WTC11 (cell line): ENCODE results near the gene CDC6. TPM values are rescaled to one million over a fixed set of nuclear protein-coding genes. Genes with fewer than 3 reads are reported as not detected.

Experiments used
- ATAC-seq: fragments of 200-7000 bp; cut with Tn5 transposase; 2 replicates; pipeline ENCODE4 v1.10.0; 2021; ENCODE audit warnings: mild to moderate bottlenecking, moderate library complexity
- CTCF ChIA-PET: fragments of 300-600 bp; sonication (Branson Sonifier 250); formaldehyde crosslinking; loops from one replicate; lab custom pipeline; 2021; ENCODE audit warnings: antibody characterized with exemption; lab: Charles Lee
- POLR2A ChIA-PET: fragments of 350-600 bp; sonication (Branson Sonifier 250); formaldehyde crosslinking; loops from one replicate; lab custom pipeline; 2021; ENCODE audit warnings: antibody characterized with exemption; lab: Charles Lee
- DNase-seq: peaks from one replicate; pipeline ENCODE4 v3.0.0; 2021; ENCODE audit warnings: low spot score
- H3K27ac Mint-ChIP-seq: 2 replicates; pipeline ENCODE4 v1.8.0; 2021; ENCODE audit warnings: mixed read lengths
- H3K27me3 Mint-ChIP-seq: 2 replicates; pipeline ENCODE4 v1.8.0; 2021; ENCODE audit warnings: low read depth, mild to moderate bottlenecking, moderate library complexity, mixed read lengths
- H3K36me3 Mint-ChIP-seq: 2 replicates; pipeline ENCODE4 v1.8.0; 2021; ENCODE audit warnings: mixed read lengths
- H3K4me1 Mint-ChIP-seq: 2 replicates; pipeline ENCODE4 v1.8.0; 2022; ENCODE audit warnings: mixed read lengths
- H3K4me3 Mint-ChIP-seq: 2 replicates; pipeline ENCODE4 v1.8.0; 2021; ENCODE audit warnings: mild to moderate bottlenecking, moderate library complexity, mixed read lengths
- H3K9me3 Mint-ChIP-seq: 2 replicates; pipeline ENCODE4 v1.8.0; 2021; ENCODE audit warnings: mixed read lengths
- CREB1 ChIP-seq: sonication (generic); formaldehyde crosslinking; IDR thresholded peaks from 2 replicates; pipeline ENCODE4 v1.8.0; 2023; ENCODE audit warnings: mild to moderate bottlenecking, missing genetic modification reagents
- MXD4 ChIP-seq: fragments of 250-450 bp; sonication (Bioruptor Pico); IDR thresholded peaks from 2 replicates; pipeline ENCODE4 v1.8.0; 2021; ENCODE audit warnings: mild to moderate bottlenecking, moderate library complexity, borderline replicate concordance
- NFATC4 ChIP-seq: fragments of 250-450 bp; sonication (Bioruptor Pico); IDR thresholded peaks from 2 replicates; pipeline ENCODE4 v1.9.0; 2021; ENCODE audit warnings: mild to moderate bottlenecking
- NFYB ChIP-seq: sonication (generic); formaldehyde crosslinking; conservative IDR thresholded peaks from 2 replicates; pipeline ENCODE4 v1.8.0; 2022; ENCODE audit warnings: low read depth, missing genetic modification reagents
- NR1H2 ChIP-seq: sonication (generic); formaldehyde crosslinking; IDR thresholded peaks from 2 replicates; pipeline ENCODE4 v1.9.0; 2021; ENCODE audit warnings: mild to moderate bottlenecking, moderate library complexity, missing genetic modification reagents
- NR3C1 ChIP-seq: sonication (generic); formaldehyde crosslinking; conservative IDR thresholded peaks from 2 replicates; pipeline ENCODE4 v1.8.1; 2023; ENCODE audit warnings: low read depth, mild to moderate bottlenecking, missing genetic modification reagents
- SOX15 ChIP-seq: fragments of 250-450 bp; sonication (Bioruptor Pico); IDR thresholded peaks from 2 replicates; pipeline ENCODE4 v1.9.0; 2021; ENCODE audit warnings: mild to moderate bottlenecking
- SP1 ChIP-seq: sonication (generic); formaldehyde crosslinking; conservative IDR thresholded peaks from 2 replicates; pipeline ENCODE4 v1.8.1; 2022; ENCODE audit warnings: missing genetic modification reagents
- ZNF396 ChIP-seq: fragments of 250-450 bp; sonication (Bioruptor Pico); IDR thresholded peaks from 2 replicates; pipeline ENCODE4 v1.8.0; 2021; ENCODE audit warnings: mild to moderate bottlenecking, moderate library complexity, borderline replicate concordance
- ZNF671 ChIP-seq: fragments of 250-450 bp; sonication (Bioruptor Pico); IDR thresholded peaks from 2 replicates; pipeline ENCODE4 v1.8.0; 2021; ENCODE audit warnings: mild to moderate bottlenecking
- total RNA-seq: library from RNA; stranded (reverse); gene quantifications from 3 replicates; pipeline ENCODE4 v1.2.3, GENCODE V29; 2021
- TF ChIP-seq, protein P1 (sequence below): sonication (generic); formaldehyde crosslinking; IDR thresholded peaks from 2 replicates; pipeline ENCODE4 v1.8.1; 2023; ENCODE audit warnings: mild to moderate bottlenecking, missing genetic modification reagents, moderate library complexity
- TF ChIP-seq, protein P2 (sequence below): sonication (generic); formaldehyde crosslinking; IDR thresholded peaks from 2 replicates; pipeline ENCODE4 v1.8.1; 2023; ENCODE audit warnings: mild to moderate bottlenecking, missing genetic modification reagents
- TF ChIP-seq, protein P3 (sequence below): fragments of 250-450 bp; sonication (Bioruptor Pico); IDR thresholded peaks from 2 replicates; pipeline ENCODE4 v1.9.0; 2021; ENCODE audit warnings: mild to moderate bottlenecking, borderline replicate concordance
- TF ChIP-seq, protein P4 (sequence below): sonication (generic); formaldehyde crosslinking; IDR thresholded peaks from 2 replicates; pipeline ENCODE4 v1.8.0; 2022; ENCODE audit warnings: missing genetic modification reagents
- TF ChIP-seq, protein P5 (sequence below): sonication (generic); formaldehyde crosslinking; IDR thresholded peaks from 2 replicates; pipeline ENCODE4 v1.8.1; 2022; ENCODE audit warnings: low read depth, mild to moderate bottlenecking, moderate library complexity, missing genetic modification reagents, borderline replicate concordance
- TF ChIP-seq, protein P6 (sequence below): fragments of 250-450 bp; sonication (Bioruptor Pico); IDR thresholded peaks from 2 replicates; pipeline ENCODE4 v2.1.2; 2022; ENCODE audit warnings: mild to moderate bottlenecking, moderate library complexity
- TF ChIP-seq, protein P7 (sequence below): sonication (generic); formaldehyde crosslinking; IDR thresholded peaks from 2 replicates; pipeline ENCODE4 v1.8.1; 2023; ENCODE audit warnings: mild to moderate bottlenecking, missing genetic modification reagents, moderate library complexity

The CDC6 gene
- total RNA-seq, 1 experiment from 2014 or later, result 125 TPM

DNA sequence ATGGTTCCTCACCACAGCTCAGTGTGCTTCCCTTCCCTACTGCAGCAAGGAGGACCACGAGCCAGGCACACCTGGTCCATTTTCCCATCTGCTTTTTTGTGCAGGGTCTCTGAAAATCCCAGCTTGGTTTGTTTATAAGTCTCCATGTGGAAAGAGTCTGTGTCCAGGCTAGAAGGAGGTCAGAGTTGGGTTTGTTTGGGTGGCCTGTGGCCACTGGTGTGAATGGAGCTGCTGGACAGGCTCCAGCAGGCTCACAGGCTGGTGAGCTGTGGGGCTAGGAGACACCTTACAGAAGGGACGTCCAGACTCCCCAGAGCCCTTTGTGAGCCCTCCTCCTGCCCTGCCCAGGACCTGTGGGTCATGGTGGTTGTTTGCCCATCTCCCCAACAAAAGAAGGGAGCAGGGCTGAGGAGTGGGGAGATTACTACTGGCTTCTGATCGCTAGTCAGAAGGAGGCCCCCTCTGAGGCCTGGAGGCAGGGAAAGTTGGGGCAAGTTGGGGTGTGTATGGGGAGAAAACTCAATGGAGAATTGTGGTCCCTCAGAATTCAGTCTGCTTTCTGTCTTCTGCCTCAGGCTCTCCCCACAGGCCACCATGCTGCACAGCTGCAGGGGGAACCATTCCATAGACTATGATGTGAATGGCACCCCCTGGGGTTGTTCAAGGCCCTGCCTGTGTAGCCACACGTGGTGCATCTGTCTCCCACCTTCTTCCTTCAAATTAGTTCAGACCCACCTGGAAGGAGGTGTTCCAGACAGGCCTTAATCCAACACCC lies 25.4 kb downstream of the CDC6 start (continued):
- TF ChIP-seq, protein P1, sequence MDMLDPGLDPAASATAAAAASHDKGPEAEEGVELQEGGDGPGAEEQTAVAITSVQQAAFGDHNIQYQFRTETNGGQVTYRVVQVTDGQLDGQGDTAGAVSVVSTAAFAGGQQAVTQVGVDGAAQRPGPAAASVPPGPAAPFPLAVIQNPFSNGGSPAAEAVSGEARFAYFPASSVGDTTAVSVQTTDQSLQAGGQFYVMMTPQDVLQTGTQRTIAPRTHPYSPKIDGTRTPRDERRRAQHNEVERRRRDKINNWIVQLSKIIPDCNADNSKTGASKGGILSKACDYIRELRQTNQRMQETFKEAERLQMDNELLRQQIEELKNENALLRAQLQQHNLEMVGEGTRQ (CRISPR knock-in tag), result no peak
- TF ChIP-seq NFYB (CRISPR knock-in tag), result no peak
- TF ChIP-seq SOX15 (CRISPR knock-in tag), result no peak

DNA sequence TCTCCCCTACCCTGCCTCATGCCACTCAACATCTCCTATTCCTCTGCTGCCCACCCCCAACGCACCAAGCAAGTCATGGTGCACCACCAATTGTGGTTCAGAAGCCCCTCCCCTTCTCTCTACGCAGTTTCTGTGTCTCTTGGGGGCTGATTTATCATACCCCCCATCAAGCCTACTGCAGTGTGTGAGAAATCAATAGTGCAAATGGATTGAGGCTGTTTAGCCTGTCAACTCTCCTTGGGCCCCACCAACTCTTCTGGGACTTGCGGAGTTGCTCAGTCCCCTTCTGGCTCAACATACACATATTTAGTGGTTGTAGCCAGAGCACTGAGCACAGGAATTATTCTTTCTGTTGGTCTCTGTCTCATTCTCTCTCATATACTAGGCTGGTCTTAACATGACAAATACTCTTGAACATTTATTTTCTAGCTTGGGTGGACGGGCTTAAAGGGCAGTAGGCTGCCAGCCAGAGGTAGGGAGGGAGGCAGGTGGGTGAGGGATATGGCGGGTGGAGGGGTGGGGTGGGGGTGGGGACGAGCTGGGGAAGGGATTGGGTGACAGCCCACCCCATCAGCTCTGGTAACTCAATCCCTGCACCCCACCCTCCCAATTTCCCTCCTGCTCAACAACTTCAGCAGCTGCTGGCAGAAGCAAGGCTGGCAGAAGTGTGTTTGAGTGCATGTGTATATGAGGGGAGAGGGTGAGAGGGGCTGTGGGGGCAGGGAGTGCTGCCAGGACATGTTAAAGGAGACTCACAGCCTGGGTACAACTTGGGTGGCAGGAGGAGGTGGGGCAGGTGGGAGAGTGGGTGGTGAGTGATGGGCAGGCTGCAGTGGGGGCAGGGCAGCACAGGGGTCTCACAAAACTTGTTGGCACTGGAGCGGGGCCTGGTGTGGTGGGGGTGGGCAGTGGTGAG lies 26.2 kb downstream of the CDC6 start:
- ATAC-seq (no peak), DNase-seq (peak; percentile 5)
- Mint-ChIP-seq H3K27ac (peak overlapping the region; percentile 64; the same call in 1 of the 2 replicates), H3K9me3 (no peaks in the 10 kb centered on the region), H3K4me3 (no peak overlapping the region; the same call in 1 of the 2 replicates), H3K4me1 (peaks cover 67% of the 10 kb centered on the region), H3K36me3 (no peaks in the 10 kb centered on the region), H3K27me3 (peaks cover 19% of the 10 kb centered on the region)
- ChIA-PET POLR2A (interaction anchor here (0.7 kb wide), 1 partner anchor 1777 kb away, joined by 5 read pairs; no protein-coding TSS in a partner anchor), CTCF (interaction anchor here (0.7 to 2.3 kb wide), 2 partner anchors 41 to 132 kb away, joined by 5 to 12 read pairs; no protein-coding TSS in a partner anchor)
- TF ChIP-seq CREB1 (CRISPR knock-in tag), result no peak
- no peak for TF ChIP-seq NR1H2 (CRISPR knock-in tag)
- no peak for TF ChIP-seq ZNF671 (CRISPR knock-in tag)
- TF ChIP-seq, protein P2, sequence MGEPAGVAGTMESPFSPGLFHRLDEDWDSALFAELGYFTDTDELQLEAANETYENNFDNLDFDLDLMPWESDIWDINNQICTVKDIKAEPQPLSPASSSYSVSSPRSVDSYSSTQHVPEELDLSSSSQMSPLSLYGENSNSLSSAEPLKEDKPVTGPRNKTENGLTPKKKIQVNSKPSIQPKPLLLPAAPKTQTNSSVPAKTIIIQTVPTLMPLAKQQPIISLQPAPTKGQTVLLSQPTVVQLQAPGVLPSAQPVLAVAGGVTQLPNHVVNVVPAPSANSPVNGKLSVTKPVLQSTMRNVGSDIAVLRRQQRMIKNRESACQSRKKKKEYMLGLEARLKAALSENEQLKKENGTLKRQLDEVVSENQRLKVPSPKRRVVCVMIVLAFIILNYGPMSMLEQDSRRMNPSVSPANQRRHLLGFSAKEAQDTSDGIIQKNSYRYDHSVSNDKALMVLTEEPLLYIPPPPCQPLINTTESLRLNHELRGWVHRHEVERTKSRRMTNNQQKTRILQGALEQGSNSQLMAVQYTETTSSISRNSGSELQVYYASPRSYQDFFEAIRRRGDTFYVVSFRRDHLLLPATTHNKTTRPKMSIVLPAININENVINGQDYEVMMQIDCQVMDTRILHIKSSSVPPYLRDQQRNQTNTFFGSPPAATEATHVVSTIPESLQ, result no peak
- TF ChIP-seq SP1 (CRISPR knock-in tag), result no peak
- TF ChIP-seq, protein P3, sequence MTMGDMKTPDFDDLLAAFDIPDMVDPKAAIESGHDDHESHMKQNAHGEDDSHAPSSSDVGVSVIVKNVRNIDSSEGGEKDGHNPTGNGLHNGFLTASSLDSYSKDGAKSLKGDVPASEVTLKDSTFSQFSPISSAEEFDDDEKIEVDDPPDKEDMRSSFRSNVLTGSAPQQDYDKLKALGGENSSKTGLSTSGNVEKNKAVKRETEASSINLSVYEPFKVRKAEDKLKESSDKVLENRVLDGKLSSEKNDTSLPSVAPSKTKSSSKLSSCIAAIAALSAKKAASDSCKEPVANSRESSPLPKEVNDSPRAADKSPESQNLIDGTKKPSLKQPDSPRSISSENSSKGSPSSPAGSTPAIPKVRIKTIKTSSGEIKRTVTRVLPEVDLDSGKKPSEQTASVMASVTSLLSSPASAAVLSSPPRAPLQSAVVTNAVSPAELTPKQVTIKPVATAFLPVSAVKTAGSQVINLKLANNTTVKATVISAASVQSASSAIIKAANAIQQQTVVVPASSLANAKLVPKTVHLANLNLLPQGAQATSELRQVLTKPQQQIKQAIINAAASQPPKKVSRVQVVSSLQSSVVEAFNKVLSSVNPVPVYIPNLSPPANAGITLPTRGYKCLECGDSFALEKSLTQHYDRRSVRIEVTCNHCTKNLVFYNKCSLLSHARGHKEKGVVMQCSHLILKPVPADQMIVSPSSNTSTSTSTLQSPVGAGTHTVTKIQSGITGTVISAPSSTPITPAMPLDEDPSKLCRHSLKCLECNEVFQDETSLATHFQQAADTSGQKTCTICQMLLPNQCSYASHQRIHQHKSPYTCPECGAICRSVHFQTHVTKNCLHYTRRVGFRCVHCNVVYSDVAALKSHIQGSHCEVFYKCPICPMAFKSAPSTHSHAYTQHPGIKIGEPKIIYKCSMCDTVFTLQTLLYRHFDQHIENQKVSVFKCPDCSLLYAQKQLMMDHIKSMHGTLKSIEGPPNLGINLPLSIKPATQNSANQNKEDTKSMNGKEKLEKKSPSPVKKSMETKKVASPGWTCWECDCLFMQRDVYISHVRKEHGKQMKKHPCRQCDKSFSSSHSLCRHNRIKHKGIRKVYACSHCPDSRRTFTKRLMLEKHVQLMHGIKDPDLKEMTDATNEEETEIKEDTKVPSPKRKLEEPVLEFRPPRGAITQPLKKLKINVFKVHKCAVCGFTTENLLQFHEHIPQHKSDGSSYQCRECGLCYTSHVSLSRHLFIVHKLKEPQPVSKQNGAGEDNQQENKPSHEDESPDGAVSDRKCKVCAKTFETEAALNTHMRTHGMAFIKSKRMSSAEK (CRISPR knock-in tag), result no peak
- TF ChIP-seq, protein P4, sequence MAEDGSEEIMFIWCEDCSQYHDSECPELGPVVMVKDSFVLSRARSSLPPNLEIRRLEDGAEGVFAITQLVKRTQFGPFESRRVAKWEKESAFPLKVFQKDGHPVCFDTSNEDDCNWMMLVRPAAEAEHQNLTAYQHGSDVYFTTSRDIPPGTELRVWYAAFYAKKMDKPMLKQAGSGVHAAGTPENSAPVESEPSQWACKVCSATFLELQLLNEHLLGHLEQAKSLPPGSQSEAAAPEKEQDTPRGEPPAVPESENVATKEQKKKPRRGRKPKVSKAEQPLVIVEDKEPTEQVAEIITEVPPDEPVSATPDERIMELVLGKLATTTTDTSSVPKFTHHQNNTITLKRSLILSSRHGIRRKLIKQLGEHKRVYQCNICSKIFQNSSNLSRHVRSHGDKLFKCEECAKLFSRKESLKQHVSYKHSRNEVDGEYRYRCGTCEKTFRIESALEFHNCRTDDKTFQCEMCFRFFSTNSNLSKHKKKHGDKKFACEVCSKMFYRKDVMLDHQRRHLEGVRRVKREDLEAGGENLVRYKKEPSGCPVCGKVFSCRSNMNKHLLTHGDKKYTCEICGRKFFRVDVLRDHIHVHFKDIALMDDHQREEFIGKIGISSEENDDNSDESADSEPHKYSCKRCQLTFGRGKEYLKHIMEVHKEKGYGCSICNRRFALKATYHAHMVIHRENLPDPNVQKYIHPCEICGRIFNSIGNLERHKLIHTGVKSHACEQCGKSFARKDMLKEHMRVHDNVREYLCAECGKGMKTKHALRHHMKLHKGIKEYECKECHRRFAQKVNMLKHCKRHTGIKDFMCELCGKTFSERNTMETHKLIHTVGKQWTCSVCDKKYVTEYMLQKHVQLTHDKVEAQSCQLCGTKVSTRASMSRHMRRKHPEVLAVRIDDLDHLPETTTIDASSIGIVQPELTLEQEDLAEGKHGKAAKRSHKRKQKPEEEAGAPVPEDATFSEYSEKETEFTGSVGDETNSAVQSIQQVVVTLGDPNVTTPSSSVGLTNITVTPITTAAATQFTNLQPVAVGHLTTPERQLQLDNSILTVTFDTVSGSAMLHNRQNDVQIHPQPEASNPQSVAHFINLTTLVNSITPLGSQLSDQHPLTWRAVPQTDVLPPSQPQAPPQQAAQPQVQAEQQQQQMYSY (CRISPR knock-in tag), result no peak
- TF ChIP-seq ZNF396 (CRISPR knock-in tag), result no peak
- TF ChIP-seq, protein P1 (CRISPR knock-in tag), result no peak
- TF ChIP-seq, protein P5, sequence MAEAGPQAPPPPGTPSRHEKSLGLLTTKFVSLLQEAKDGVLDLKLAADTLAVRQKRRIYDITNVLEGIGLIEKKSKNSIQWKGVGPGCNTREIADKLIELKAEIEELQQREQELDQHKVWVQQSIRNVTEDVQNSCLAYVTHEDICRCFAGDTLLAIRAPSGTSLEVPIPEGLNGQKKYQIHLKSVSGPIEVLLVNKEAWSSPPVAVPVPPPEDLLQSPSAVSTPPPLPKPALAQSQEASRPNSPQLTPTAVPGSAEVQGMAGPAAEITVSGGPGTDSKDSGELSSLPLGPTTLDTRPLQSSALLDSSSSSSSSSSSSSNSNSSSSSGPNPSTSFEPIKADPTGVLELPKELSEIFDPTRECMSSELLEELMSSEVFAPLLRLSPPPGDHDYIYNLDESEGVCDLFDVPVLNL (CRISPR knock-in tag), result no peak
- TF ChIP-seq MXD4 (CRISPR knock-in tag), result no peak
- TF ChIP-seq NFATC4 (CRISPR knock-in tag), result no peak
- no peak for TF ChIP-seq NR3C1 (CRISPR knock-in tag)
- TF ChIP-seq, protein P6, sequence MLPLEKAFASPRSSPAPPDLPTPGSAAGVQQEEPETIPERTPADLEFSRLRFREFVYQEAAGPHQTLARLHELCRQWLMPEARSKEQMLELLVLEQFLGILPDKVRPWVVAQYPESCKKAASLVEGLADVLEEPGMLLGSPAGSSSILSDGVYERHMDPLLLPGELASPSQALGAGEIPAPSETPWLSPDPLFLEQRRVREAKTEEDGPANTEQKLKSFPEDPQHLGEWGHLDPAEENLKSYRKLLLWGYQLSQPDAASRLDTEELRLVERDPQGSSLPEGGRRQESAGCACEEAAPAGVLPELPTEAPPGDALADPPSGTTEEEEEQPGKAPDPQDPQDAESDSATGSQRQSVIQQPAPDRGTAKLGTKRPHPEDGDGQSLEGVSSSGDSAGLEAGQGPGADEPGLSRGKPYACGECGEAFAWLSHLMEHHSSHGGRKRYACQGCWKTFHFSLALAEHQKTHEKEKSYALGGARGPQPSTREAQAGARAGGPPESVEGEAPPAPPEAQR (CRISPR knock-in tag), result no peak
- TF ChIP-seq, protein P7, sequence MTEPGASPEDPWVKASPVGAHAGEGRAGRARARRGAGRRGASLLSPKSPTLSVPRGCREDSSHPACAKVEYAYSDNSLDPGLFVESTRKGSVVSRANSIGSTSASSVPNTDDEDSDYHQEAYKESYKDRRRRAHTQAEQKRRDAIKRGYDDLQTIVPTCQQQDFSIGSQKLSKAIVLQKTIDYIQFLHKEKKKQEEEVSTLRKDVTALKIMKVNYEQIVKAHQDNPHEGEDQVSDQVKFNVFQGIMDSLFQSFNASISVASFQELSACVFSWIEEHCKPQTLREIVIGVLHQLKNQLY (CRISPR knock-in tag), result no peak
